Posterior vena cava (tissue), 2 donors: Measurements from ENCODE around the gene KCNJ5. TPM values are rescaled to one million over a fixed set of nuclear protein-coding genes. Genes with fewer than 3 reads are reported as not detected.

ENCODE experiments used
- DNase-seq: peaks from one replicate; pipeline ENCODE4 v3.0.0-alpha.2; 2020; ENCODE audit warnings: low spot score
- intact Hi-C, 2 donors: fragments of 100-400 bp; cut with DNase I; formaldehyde crosslinking; loops; one replicate each; pipeline versions ENCODE4 v1.14.1 to v1.14.2; 2022 to 2023
- total RNA-seq, 2 donors: library from RNA; stranded (reverse); fragmentation: NEBNext Ultra II Directional; extraction: Animal tissue kit (Norgen Biotek cat#: 25700); gene quantifications; one replicate each; pipeline ENCODE4 v1.2.1, GENCODE V29; 2021
- donor health status: DM: yes; HTN: yes; CAD: no.
- donor health status: DM: yes; HTN: yes; CAD: no.

KCNJ5 gene
- total RNA-seq, 2 donors from 2014 or later, result 0.52 to 1.9 TPM

- DNase-seq, result no peak
- intact Hi-C loops, result no loop called here
Measured at GRCh38 chr11:128924510-128925249, 33.5 kb downstream of the KCNJ5 start.

- no peak for DNase-seq
- intact Hi-C loops, result no loop called here
Measured at GRCh38 chr11:128925250-128925600, 34.1 kb downstream of the KCNJ5 start.

GRCh38 chr11:128926000-128926399 is 34.8 kb downstream of the KCNJ5 start:
- DNase-seq, result no peak

GRCh38 chr11:128926437-128927107 is 35.4 kb downstream of the KCNJ5 start:
- DNase-seq, result no peak
- intact Hi-C loops, result no loop called here

More at GRCh38 chr11:128926000-128926399, 34.8 kb downstream of the KCNJ5 start:
- intact Hi-C loops, result no loop called here

- intact Hi-C loops, result no loop called here
- peak; percentile 37 for DNase-seq
Measured at GRCh38 chr11:128927108-128927461, 35.9 kb downstream of the KCNJ5 start.

GRCh38 chr11:128927683-128928336 is 36.7 kb downstream of the KCNJ5 start:
- no peak for DNase-seq

GRCh38 chr11:128928400-128928799 is 37.2 kb downstream of the KCNJ5 start:
- DNase-seq, result no peak
- intact Hi-C loops, result no loop called here

More at GRCh38 chr11:128927683-128928336, 36.7 kb downstream of the KCNJ5 start:
- intact Hi-C loops, result no loop called here

- intact Hi-C loops, result no loop called here
- no peak for DNase-seq
Measured at GRCh38 chr11:128929468-128929867, 38.3 kb downstream of the KCNJ5 start.

GRCh38 chr11:128929991-128930390 is 38.8 kb downstream of the KCNJ5 start:
- DNase-seq, result no peak
- intact Hi-C loops, result no loop called here

- intact Hi-C loops, result no loop called here
- no peak for DNase-seq
Measured at GRCh38 chr11:128931066-128931465, 39.9 kb downstream of the KCNJ5 start.

- intact Hi-C loops, result no loop called here
Measured at GRCh38 chr11:128931668-128932067, 40.5 kb downstream of the KCNJ5 start.

GRCh38 chr11:128933481-128934178 is 42.5 kb downstream of the KCNJ5 start:
- no peak for DNase-seq
- intact Hi-C loops, result no loop called here

More at GRCh38 chr11:128931668-128932067, 40.5 kb downstream of the KCNJ5 start:
- DNase-seq, result no peak

GRCh38 chr11:128934351-128934750 is 43.2 kb downstream of the KCNJ5 start:
- intact Hi-C loops, result no loop called here
- no peak for DNase-seq

- intact Hi-C loops, result no loop called here
- no peak for DNase-seq
Measured at GRCh38 chr11:128934926-128935325, 43.8 kb downstream of the KCNJ5 start.

GRCh38 chr11:128936606-128937251 is 45.6 kb downstream of the KCNJ5 start:
- DNase-seq, result peak; percentile 78
- intact Hi-C loops, result no loop called here

- intact Hi-C loops, result no loop called here
Measured at GRCh38 chr11:128937480-128937879, 46.3 kb downstream of the KCNJ5 start.

GRCh38 chr11:128938156-128938885 is 47.2 kb downstream of the KCNJ5 start:
- intact Hi-C loops, result no loop called here
- peak; percentile 58 for DNase-seq

More at GRCh38 chr11:128937480-128937879, 46.3 kb downstream of the KCNJ5 start:
- peak; percentile 54 for DNase-seq

GRCh38 chr11:128939591-128939990 is 48.4 kb downstream of the KCNJ5 start:
- intact Hi-C loops, result no loop called here
- DNase-seq, result no peak

- intact Hi-C loops, result no loop called here
Measured at GRCh38 chr11:128940156-128940555, 49.0 kb downstream of the KCNJ5 start.

More at GRCh38 chr11:128940156-128940555, 49.0 kb downstream of the KCNJ5 start:
- DNase-seq, result no peak
